GM12878 (cell line): ENCODE measurements around the gene CTSE. TPM values are rescaled to one million over a fixed set of nuclear protein-coding genes. Genes with fewer than 3 reads are reported as not detected.

ENCODE experiments used
- ATAC-seq: fragments of 200-7000 bp; cut with Tn5 transposase; 3 replicates; pipeline ENCODE4 v1.9.1; 2020; ENCODE audit warnings: mild to moderate bottlenecking, moderate library complexity
- BruUV-seq: library from RNA; stranded (reverse); fragments of 400-500 nt; replicated peaks from 2 replicates; lab custom pipeline; 2021; lab: Mats Ljungman, UMichigan
- CTCF ChIA-PET: fragments of 300-600 bp; sonication (Branson Sonifier 250); formaldehyde crosslinking; extraction: SDS; loops from one replicate; lab custom pipeline; 2021; ENCODE audit warnings: inconsistent platforms; lab: Yijun Ruan, JAX
- POLR2A ChIA-PET: fragments of 350-600 bp; formaldehyde crosslinking; extraction: SDS; loops from one replicate; lab custom pipeline; 2021; ENCODE audit warnings: inconsistent platforms; lab: Charles Lee
- RAD21 ChIA-PET: fragments of 300-600 bp; sonication (Branson Sonifier 250); formaldehyde crosslinking; loops from one replicate; lab custom pipeline; 2023; ENCODE audit warnings: antibody characterized with exemption; ENCODE audit not compliant: unreplicated experiment; lab: Charles Lee
- SMC1A ChIA-PET: fragments of 300-600 bp; sonication (Branson Sonifier 250); formaldehyde crosslinking; loops from one replicate; lab custom pipeline; 2023; ENCODE audit not compliant: unreplicated experiment, uncharacterized antibody; lab: Charles Lee
- DNase-seq: peaks from one replicate; pipeline ENCODE4 v3.0.0-alpha.2; 2011; ENCODE audit warnings: low read depth, low spot score
- FAIRE-seq: peaks from 3 replicates; lab custom pipeline; 2011; peaks lifted over from hg19 to GRCh38; lab: Jason Lieb, UNC
- H2AFZ ChIP-seq: 2 replicates; pipeline ENCODE4 v1.6.0; 2011; ENCODE audit warnings: low read depth, low read length, control low read depth; ENCODE audit not compliant: control insufficient read depth
- H3K27ac ChIP-seq: 2 replicates; pipeline ENCODE4 v1.5.1; 2011; ENCODE audit warnings: control low read depth; ENCODE audit not compliant: control insufficient read depth, insufficient read depth
- H3K27me3 ChIP-seq, 2 experiments: replicated peaks in 1 of 2; 2 replicates each; pipeline versions ENCODE4 v1.6.0 to v1.6.1; 2011; ENCODE audit warnings: low read length in 1 of 2; ENCODE audit not compliant: control insufficient read depth in 2 of 2, insufficient read depth in 2 of 2
- H3K36me3 ChIP-seq, 2 experiments: 2 replicates each; pipeline ENCODE4 v1.5.1; 2011; ENCODE audit warnings: low read length in 1 of 2; ENCODE audit not compliant: control insufficient read depth in 2 of 2, insufficient read depth in 2 of 2
- H3K4me1 ChIP-seq: 2 replicates; pipeline ENCODE4 v1.6.1; 2011; ENCODE audit warnings: mild to moderate bottlenecking, low read length, moderate library complexity, mixed read lengths; ENCODE audit not compliant: control insufficient read depth, insufficient read depth
- H3K4me2 ChIP-seq: 2 replicates; pipeline ENCODE4 v1.6.0; 2011; ENCODE audit warnings: control low read depth; ENCODE audit not compliant: control insufficient read depth, insufficient read depth
- H3K4me3 ChIP-seq: fragments of 200-600 bp; sonication (generic); 2 replicates; pipeline ENCODE4 v1.5.1; 2016
- H3K79me2 ChIP-seq: 2 replicates; pipeline ENCODE4 v1.6.0; 2011; ENCODE audit warnings: low read length; ENCODE audit not compliant: control insufficient read depth, insufficient read depth
- H3K9ac ChIP-seq: 2 replicates; pipeline ENCODE4 v1.8.0; 2011; ENCODE audit warnings: low read length, control low read depth, mixed read lengths; ENCODE audit not compliant: control insufficient read depth, insufficient read depth
- H3K9me3 ChIP-seq: replicated peaks from 3 replicates; pipeline ENCODE4 v1.5.1; 2011; ENCODE audit warnings: mild to moderate bottlenecking, low read length; ENCODE audit not compliant: control insufficient read depth, insufficient read depth
- H4K20me1 ChIP-seq: 2 replicates; pipeline ENCODE4 v1.6.0; 2011; ENCODE audit not compliant: control insufficient read depth, insufficient read depth
- ATF3 ChIP-seq: IDR thresholded peaks from 2 replicates; pipeline ENCODE4 v1.6.1; 2011; ENCODE audit warnings: low read depth, mild to moderate bottlenecking, low read length, moderate library complexity, borderline replicate concordance; ENCODE audit errors: extremely low read depth
- BHLHE40 ChIP-seq, 2 experiments: fragments of 450-650 bp in 1 of 2; IDR thresholded peaks; 2 replicates each; pipeline ENCODE4 v1.6.1; 2011 to 2017; ENCODE audit warnings: low read depth in 2 of 2, borderline replicate concordance in 1 of 2, improper control_type of control experiment in 1 of 2, low read length in 1 of 2, mild to moderate bottlenecking in 1 of 2
- CTCF ChIP-seq, 3 experiments: IDR thresholded peaks in 2 of 3; conservative IDR thresholded peaks in 1 of 3; 2 replicates each; pipeline ENCODE4 v1.5.1; 2011; ENCODE audit warnings: low read depth in 3 of 3, low read length in 3 of 3, mild to moderate bottlenecking in 3 of 3, control low read depth in 2 of 3, moderate library complexity in 2 of 3, inconsistent platforms in 1 of 3, mixed read lengths in 1 of 3; ENCODE audit not compliant: control insufficient read depth in 2 of 3, insufficient read depth in 1 of 3; ENCODE audit errors: extremely low read depth in 1 of 3
- IKZF2 ChIP-seq, 2 experiments: fragments of 450-650 bp; IDR thresholded peaks; 2 replicates each; pipeline ENCODE4 v1.6.1; 2017; ENCODE audit warnings: mild to moderate bottlenecking in 2 of 2, moderate library complexity in 2 of 2
- POLR2A ChIP-seq: IDR thresholded peaks from 2 replicates; pipeline ENCODE4 v1.6.1; 2011; ENCODE audit warnings: low read depth, mild to moderate bottlenecking, low read length
- SIX5 ChIP-seq: IDR thresholded peaks from 2 replicates; pipeline ENCODE4 v1.6.1; 2011; ENCODE audit warnings: mild to moderate bottlenecking, low read depth, low read length, moderate library complexity; ENCODE audit not compliant: severe bottlenecking
- USF2 ChIP-seq: IDR thresholded peaks from 2 replicates; pipeline ENCODE4 v1.6.1; 2011; ENCODE audit warnings: low read depth, low read length, improper control_type of control experiment, borderline replicate concordance
- ZBTB11 ChIP-seq: fragments of 450-650 bp; formaldehyde crosslinking; IDR thresholded peaks from 2 replicates; pipeline ENCODE4 v1.5.0; 2022; ENCODE audit warnings: mild to moderate bottlenecking, missing genetic modification characterization
- ZBTB40 ChIP-seq: fragments of 450-650 bp; IDR thresholded peaks from 2 replicates; pipeline ENCODE4 v1.6.1; 2016; ENCODE audit warnings: mild to moderate bottlenecking, moderate library complexity, borderline replicate concordance
- WGBS: methylation state at CpG from one replicate; pipeline ENCODE4 v1.1.6; 2016; ENCODE audit warnings: low lambda C conversion rate; ENCODE audit not compliant: insufficient replicate concordance, insufficient coverage; ENCODE audit errors: missing lambda C conversion rate; 5-methylcytosine and 5-hydroxymethylcytosine counted together
- in situ Hi-C: fragments of 300-500 bp; cut with MboI; formaldehyde crosslinking; loops from 9 replicates; pipeline ENCODE4 v1.14.3; 2018; ENCODE audit warnings: mixed read lengths
- intact Hi-C: fragments of 100-400 bp; cut with micrococcal nuclease; formaldehyde crosslinking; loops from one replicate; pipeline ENCODE4 v1.14.2; 2022; ENCODE audit not compliant: unreplicated experiment
- polyA plus RNA-seq, 11 experiments: library from polyadenylated mRNA; depleted of rRNA in 4 of 11; unstranded in 6 of 11; stranded (reverse) in 5 of 11; fragments of >200 nt; fragmentation: Nextera tagmentation in 4 of 11; fragmentation: Illumina TruSeq in 1 of 11; extraction: Ambion mirVana in 4 of 11; extraction: Trizol in 1 of 11; gene quantifications; 1 replicate in 1 of 11; 2 replicates in 10 of 11; pipeline versions ENCODE4 v1.2.1 to v1.2.3, GENCODE V29; 2011 to 2016; ENCODE audit warnings: inconsistent platforms in 2 of 11, missing spikeins in 2 of 11, low read depth in 1 of 11
- total RNA-seq, 4 experiments: library from RNA; depleted of rRNA in 3 of 4; stranded (reverse); fragments of >200 nt in 3 of 4; fragmentation: Illumina TruSeq in 1 of 4; extraction: Trizol in 1 of 4; gene quantifications; 2 replicates each; pipeline versions ENCODE4 v1.2.1 to v1.2.3, GENCODE V29; 2013 to 2021

Gene CTSE
- total and polyA plus RNA-seq, 10 of the 15 experiments (the other 5 are each of a cell fraction or from before 2014, with no cell fraction given), result 0.26 TPM; not detected in 9

- in situ Hi-C loops (no loop called here), intact Hi-C loops (no loop called here)
- ChIA-PET SMC1A (interaction anchor here (1.5 kb wide), 1 partner anchor 10 kb away, joined by 8 read pairs; no protein-coding TSS in a partner anchor), CTCF (interaction anchor here (1.2 to 2.5 kb wide), 2 partner anchors 9 to 16 kb away, joined by 3 to 25 read pairs; no protein-coding TSS in a partner anchor), RAD21 (interaction anchor here (2.5 kb wide), 1 partner anchor 9 kb away, joined by 11 read pairs; no protein-coding TSS in a partner anchor), POLR2A (no interaction called here)
- no peaks in the 10 kb centered on the region for H3K79me2 ChIP-seq
- FAIRE-seq, result no peak
- no peak overlapping the region for H3K9ac ChIP-seq
- no peaks in the 10 kb centered on the region for H3K36me3 ChIP-seq
- WGBS, result 34% methylated on average over 10 of the region's 10 CpGs
- H3K4me3 ChIP-seq, result no peak overlapping the region
- no peak overlapping the region for H2AFZ ChIP-seq
- H3K27me3 ChIP-seq, result peaks cover 0 to 2% of the 10 kb centered on the region in 2 experiments; a peak in 3 of 4 replicates
- BruUV-seq, result no TSS peak
- H3K4me1 ChIP-seq, result no peaks in the 10 kb centered on the region
- H3K9me3 ChIP-seq, result no peaks in the 10 kb centered on the region
- H3K27ac ChIP-seq, result no peak overlapping the region
- no peak for ATAC-seq
- no peaks in the 10 kb centered on the region for H4K20me1 ChIP-seq
- no peak overlapping the region for H3K4me2 ChIP-seq
- DNase-seq, result no peak
- TF ChIP-seq USF2, result no peak
- TF ChIP-seq IKZF2 (IDR thresholded peaks at IDR 0.05), result no peak
- no peak for TF ChIP-seq POLR2A
- TF ChIP-seq CTCF (IDR thresholded peaks at IDR 0.05 in 2 of 3, conservative IDR thresholded peaks at IDR 0.05 in 1 of 3; ENCODE audit: control insufficient read depth in 2 of 3, extremely low read depth in 1 of 3, insufficient read depth in 1 of 3, low read depth in 3 of 3, low read length in 3 of 3), result no peak
- TF ChIP-seq ZBTB11 (CRISPR knock-in tag), result no peak
- TF ChIP-seq SIX5, result no peak
- TF ChIP-seq ATF3, result no peak
- TF ChIP-seq BHLHE40 (IDR thresholded peaks at IDR 0.05; ENCODE audit: borderline replicate concordance in 1 of 2, low read depth in 2 of 2, low read length in 1 of 2), result no peak
- TF ChIP-seq ZBTB40, result no peak
Observed at GRCh38 chr1:205967554-205968335, 56.0 kb downstream of the CTSE start.
